Dedifferentiated amniotic fluid mesenchymal stem cell (primary cell): ENCODE measurements around the gene TJP3.

Source experiments
- DNase-seq: peaks from one replicate; pipeline ENCODE4 v3.0.0-alpha.2; 2016; ENCODE audit errors: extremely low spot score

Gene TJP3

DNA sequence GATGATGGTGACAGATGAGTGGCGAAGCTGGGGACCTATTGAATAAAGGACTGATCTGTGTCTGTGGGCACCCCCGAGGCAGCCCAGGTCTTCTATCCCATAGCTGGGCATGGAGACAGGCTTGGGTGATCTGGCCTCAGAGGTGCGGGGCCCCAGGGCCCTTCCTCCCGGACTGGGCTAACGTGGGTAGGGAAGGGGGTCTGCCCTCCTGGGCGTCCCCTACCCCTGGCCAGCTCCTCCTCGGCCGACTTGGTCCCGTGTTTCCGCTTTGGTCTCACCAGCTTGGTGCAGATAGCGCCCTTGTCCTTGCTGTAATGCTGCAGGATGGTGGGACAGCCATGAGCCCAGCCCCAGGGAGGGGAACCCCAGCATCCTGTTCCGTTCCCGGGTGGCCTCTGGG, 74.7 kb downstream of the TJP3 start:
- DNase-seq, result no peak

DNA sequence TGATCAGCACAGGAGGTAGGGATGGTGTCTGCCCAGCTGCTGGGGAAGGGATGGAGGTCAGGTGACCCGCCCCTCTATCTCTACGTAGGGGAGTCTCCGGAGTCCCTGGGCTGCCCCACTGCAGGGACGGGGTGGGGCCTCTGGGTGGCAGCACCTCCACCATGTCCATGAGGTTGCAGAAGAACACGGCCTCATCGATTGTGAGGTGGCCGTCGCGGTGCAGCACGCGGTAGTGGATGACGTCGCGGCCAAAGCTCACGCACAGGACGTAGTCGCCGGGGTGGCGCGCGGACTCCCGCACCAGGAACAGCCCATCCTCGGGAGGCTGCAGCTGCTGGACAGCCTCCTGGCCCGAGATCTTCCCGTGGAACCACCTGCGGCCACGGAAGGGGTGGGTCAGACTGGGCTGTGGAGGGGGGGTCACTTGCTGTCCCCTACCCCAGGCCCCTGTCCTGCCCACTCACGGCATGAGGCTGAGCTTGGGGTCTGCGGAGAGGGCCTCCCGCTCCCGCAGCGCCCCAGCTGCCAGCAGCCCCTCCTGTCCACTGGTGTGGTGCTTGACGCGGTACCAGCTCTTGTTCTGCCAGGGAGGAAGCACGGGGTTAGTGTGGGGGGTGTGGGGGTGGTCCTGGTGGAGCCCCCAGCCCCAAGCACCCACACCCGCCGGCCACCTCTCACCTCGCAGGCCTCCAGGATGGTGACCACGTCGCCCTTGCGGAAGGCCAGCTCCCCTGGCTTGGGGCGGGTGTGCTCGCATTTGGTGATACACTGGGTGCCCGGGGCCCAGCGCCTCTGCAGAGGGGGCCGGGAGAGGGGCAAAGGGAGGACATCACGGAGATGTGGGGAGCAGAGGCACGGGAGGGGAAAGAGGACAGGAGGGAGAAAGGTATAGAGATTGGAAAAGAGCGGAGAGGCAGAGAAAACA, 75.7 kb downstream of the TJP3 start:
- no peak for DNase-seq

DNA sequence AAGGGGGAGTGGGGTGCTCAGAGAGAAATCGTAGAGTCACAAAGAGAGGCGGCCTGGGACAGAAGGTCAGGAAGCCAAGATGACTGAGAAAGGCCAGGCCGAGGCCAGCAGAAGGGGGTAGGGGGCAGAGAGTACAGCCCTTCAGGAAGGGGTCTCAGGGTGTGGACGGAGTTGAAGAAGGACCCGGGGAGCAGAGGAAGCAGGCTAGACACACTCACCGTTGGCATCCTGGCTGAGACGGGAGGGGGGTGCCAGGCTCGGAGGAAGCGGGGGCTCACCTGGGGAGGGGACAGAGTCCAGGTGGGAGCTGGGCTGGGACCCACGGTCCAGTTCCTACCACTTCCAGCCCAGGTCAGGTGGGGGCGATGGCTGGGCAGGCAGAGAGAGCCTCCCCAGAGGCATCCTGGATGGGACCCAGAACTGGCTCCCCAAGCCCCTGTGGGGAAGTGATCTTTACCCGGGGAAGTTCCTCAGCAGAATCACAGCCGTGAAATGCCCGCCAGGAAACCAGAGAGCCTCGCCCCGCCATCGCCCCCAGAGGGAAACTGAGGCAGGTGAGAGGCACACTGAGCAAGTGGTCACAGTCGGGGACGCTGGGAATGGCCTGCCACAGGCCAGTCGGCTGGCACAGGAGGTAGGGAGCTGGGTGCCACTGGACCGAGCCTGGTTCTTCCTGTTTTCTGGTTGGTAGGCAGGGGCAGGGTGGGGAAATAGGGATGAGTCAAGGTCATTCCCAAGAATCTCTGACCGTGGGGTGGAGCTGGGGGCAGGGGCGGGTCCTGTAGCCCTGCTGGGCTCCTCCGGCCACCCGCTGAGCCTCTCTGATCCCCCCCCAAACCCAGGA, 76.6 kb downstream of the TJP3 start:
- no peak for DNase-seq

DNA sequence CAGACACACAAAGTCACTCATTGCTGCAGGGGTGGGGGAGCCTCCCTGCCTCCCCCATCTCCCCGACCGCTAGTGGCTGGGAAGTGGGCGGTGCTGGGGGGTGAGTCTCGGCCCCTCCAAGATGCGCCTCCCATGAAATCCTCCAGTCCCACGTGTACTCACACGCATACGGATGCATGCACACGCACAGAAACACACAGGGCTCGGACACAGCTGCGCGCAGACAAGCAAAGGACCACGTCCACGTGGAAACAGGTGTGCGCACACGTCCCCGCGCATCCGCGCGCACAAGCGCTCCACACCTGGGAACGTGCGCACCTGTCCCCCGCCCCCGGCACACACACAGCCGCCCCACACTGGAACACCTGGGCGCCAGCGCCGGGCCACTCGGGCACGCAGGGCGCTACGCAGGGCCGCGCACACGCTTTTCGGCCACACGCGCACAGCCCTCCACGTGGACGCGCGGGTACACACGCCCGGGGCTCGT, 77.3 kb downstream of the TJP3 start:
- DNase-seq, result no peak

DNA sequence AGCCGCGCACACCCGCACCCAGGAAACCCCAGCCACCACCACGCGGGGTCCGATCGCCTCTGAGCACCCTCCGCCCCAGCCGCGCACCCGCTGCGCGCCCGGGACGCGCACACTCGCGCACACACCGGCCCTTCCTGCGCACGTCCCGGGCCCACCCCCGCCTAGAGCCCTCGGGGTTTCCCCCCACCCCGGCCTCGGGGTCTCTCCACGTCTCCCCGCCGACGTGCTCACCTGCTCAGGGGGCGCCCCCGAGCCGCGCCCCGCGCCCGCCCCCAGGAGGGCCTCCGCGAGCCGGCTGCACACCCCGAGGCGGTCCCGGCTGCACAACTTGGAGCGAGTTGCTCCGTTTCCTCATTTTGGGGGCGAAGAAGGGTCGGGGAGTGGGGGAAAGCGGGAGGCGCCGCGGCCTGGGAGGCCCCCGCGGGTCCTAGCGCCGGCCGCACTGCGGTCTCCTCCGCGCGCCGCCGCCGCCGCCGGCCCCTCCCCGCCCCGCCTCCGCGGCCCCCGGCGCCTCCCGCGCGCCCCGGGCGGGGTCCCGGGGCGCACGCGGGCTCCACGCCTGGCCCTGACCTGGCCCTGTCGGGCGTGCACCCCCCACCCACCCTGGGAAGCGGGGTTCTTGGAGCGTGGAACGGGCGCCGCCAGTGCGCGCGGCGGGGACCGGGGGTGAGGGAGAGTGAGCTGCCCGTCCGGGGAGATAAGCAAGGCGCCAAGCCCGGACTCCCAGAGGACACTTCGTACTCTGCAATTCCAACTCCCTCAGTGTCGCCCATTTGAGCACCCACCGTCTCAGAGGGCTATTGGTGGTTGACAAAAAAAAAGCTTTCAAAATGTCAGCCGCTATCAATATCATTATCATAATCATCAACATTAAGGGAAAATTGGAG, 78.0 kb downstream of the TJP3 start, which contains the start of gene MATK:
Gene MATK (minus strand): TSS at position 444 of the 887 bp plus-strand sequence. CDS start 1,246 bp downstream, outside the sequence.
- DNase-seq, result no peak

DNA sequence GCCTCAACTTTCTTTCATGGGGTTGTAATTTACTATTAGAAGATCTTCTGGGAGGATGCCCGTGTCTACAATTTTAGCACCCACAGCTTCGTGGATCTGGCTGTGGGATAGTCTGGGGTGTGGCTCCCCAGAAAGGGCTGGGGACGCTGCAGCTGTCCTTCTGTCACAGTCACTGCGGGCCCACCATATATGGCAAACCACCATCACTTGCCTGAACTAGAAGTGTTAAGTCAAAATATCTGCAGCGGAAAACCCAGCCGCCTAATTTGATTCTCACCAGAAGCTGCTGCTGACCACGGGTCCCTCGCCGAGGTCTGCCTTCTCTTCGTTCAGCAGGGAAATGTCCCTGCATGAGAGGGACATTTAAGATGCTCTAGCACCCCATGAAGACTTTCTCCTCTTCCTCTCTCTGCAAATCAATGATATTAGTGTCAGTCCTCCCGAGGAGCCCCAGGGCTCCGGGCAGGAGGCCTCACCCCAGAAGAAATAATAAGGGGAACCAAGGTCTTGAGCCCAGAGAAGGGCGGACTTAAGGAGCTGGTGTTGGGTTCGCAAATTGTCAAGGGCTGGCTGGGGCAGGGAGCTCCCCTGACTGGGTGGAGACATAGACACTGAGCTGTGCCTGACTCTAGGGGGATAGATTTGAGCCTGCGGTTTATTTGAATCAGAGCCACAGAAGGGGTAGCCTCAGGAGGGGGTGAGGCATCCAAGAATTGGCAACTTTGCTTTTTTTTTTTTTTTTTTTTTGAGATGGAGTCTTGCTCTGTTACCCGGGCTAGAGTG, 81.0 kb downstream of the TJP3 start:
- no peak for DNase-seq

DNA sequence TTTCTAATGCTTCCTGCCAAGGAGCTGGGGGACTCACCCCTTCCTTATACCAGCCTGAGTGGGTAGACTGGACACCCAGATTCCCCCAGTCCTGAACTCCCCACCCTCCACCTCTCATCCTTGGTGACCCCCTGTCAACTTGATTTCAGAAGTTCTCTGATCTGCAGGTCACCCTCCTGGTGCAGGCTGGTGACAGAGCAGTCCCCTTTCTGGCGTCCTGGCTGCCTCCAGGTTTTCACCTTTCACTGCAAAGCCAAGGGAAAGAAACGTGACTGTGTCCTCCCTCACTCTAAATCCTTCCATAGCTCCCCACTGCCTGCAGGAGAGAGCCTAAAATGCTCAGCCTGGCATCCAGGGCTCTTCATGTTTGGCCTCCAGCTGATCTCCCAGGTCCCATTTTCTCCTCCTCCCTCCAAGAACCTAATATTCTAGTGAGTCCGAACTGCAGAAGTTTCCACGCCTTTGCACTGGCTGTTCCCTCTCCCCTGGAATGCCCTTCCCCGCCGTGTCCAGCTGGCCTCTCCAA, 82.1 kb downstream of the TJP3 start:
- no peak for DNase-seq

DNA sequence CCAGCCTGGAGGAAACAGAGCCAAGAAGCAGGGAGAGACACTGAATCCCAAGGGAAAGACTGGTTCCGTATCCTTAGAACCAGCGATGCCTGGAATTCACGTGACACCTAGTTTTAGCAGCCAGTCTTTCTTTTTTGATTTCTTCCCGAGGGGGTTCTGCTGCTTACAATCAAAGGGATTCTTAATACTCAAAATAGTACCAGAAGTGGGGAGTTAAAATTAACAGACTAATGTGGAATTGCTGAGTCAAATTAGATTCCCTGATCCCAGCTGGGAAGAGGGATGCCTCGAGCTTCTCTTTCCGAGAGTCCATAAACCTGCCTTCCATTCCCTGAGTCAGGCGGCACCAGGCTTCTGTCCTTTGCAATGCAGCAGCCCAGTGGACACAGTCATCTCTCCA, 82.8 kb downstream of the TJP3 start:
- DNase-seq, result no peak

DNA sequence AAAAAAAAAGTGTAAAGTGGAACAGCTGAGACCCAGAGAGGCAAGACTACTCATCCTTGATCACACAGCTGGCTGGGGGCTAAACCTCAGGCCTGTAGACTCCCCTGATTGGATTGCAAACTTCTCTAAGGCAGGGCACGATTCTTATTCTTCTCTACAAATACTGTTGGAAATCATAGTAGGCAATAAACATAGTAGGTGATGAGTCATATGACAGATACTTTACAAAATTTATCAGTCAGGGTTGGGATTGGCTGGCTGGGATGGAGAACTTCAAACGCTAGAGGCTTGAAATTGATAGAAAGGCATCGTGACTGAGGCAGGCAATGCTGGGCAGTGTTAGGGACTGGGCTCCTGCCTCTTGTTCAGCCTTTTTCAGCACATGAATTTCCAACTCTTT, 83.9 kb downstream of the TJP3 start:
- no peak for DNase-seq

DNA sequence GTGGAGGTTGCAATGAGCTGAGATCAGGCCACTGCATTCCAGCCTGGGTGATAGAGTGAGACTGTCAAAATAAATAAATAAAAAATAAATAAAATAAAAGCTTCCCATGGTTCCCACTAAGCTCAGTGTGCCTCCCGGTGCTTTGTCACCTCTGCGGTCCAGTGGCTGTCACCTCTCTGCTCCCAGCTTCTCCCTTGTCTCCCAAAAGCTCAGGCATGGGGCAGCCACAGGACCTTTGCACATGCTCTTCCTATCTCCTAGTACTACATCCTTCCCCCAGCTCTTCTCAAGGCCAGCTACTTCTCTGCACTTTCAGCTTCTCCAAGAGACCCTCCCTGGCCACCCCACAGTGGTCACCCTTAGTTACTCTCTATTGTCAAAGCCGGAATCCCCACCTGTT, 85.6 kb downstream of the TJP3 start:
- DNase-seq, result no peak

DNA sequence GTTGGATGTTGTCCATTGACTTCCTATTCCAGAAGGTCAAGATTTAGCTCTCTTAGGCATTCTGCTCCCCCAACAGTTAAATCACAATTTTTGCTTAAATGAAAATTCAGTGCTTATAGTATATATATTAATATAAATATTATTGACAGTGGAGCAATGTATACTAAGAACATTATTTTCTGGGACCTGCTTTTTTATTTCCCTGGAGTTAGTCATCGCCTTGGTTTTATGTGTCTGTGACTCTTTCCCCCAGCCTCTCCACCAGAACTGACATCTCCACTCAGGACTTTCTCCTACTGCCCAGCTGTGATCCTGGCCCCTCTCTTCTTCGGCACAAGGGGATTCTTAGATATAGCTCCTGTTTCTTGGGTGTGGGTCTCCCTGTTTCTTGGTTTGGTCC, 88.2 kb downstream of the TJP3 start:
- no peak for DNase-seq

DNA sequence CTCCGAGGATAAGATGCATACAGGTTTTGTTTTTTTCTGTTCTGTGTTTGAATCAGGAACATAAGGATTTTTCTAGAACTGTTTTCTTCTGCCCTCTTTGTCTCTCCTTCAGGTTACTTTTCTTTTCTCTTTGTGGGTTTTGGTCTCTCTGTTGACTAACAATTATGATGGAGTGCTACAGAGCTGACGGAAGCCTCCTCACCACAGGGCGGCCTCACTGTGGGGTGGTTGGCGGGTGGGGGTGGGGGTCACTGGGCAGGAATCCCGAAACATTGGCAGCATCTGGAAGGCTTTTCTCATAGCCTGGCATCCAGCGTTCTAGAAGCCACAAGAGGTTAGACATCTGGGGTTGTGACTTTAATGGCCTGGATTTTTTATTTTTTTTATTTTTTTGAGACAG, 90.0 kb downstream of the TJP3 start:
- no peak for DNase-seq
